ENCODE results near the gene KCNH3. TPM values are rescaled to one million over a fixed set of nuclear protein-coding genes. Genes with fewer than 3 reads are reported as not detected.

The KCNH3 gene
- total and polyA plus RNA-seq, 2 of the 13 experiments (the other 11 are each of a cell fraction or from before 2014, with no cell fraction given): 0.01 to 0.07 TPM

- in situ Hi-C loops (cut with HindIII; ENCODE audit: extremely low pct_ligation_motif_present, low pct_unique_long_range_greater_than_20kb): no loop called here
- H3K9ac ChIP-seq (ENCODE audit: insufficient read depth, low read depth, low read length): no peak overlapping the region
- TF ChIP-seq ZNF614 (CRISPR knock-in tag; IDR thresholded peaks at IDR 0.05; ENCODE audit: borderline replicate concordance) (no peak), NBN (conservative IDR thresholded peaks at IDR 0.05) (no peak), MTA1 (CRISPR knock-in tag; IDR thresholded peaks at IDR 0.05; ENCODE audit: borderline replicate concordance) (no peak), ZNF746 (CRISPR knock-in tag; IDR thresholded peaks at IDR 0.05) (no peak), CCDC6 (CRISPR knock-in tag; IDR thresholded peaks at IDR 0.05) (no peak), FOXP4 (CRISPR knock-in tag; IDR thresholded peaks at IDR 0.05) (no peak), JARID2 (CRISPR knock-in tag; IDR thresholded peaks at IDR 0.05; ENCODE audit: insufficient replicate concordance) (no peak), ZNF713 (CRISPR knock-in tag; IDR thresholded peaks at IDR 0.05) (no peak), ARNT (IDR thresholded peaks at IDR 0.05) (no peak), BHLHE40 (IDR thresholded peaks at IDR 0.05; ENCODE audit: low read length) (no peak), ETS1 (CRISPR knock-in tag; IDR thresholded peaks at IDR 0.05) (no peak), GMEB1 (CRISPR knock-in tag; IDR thresholded peaks at IDR 0.05; ENCODE audit: borderline replicate concordance) (no peak), ZNF274 (CRISPR knock-in tag; IDR thresholded peaks at IDR 0.05) (no peak), ZNF121 (CRISPR knock-in tag; IDR thresholded peaks at IDR 0.05) (no peak), ZNF710 (CRISPR knock-in tag; IDR thresholded peaks at IDR 0.05; ENCODE audit: borderline replicate concordance) (no peak), NKX3-1 (CRISPR knock-in tag; IDR thresholded peaks at IDR 0.05) (no peak), ARID3A (IDR thresholded peaks at IDR 0.05; ENCODE audit: low read depth, low read length) (no peak)
- DNase-seq (ENCODE audit: low spot score) (no peak), ATAC-seq (no peak), FAIRE-seq (no peak)
- no peak overlapping the region for H2AFZ ChIP-seq (ENCODE audit: low read length)
- no peaks in the 10 kb centered on the region; a peak in 1 of 5 replicates for H3K36me3 ChIP-seq (replicated peaks in 1 of 2; ENCODE audit: control insufficient read depth in 1 of 2, insufficient read depth in 2 of 2, low read length in 2 of 2)
- H3K4me3 ChIP-seq (replicated peaks in 1 of 3; ENCODE audit: insufficient read depth in 1 of 3, low read depth in 2 of 3, low read length in 3 of 3): no peak overlapping the region
- ChIA-PET CTCF (ENCODE audit: low intra/inter-chr PET ratio, low total read pairs) (no interaction called here), POLR2A (interaction anchor here (0.7 to 1.9 kb wide), 2 partner anchors 15 to 185 kb away, joined by 3 to 6 read pairs; partner anchors contain the start of gene SPATS2)
- no peak overlapping the region for H3K27ac ChIP-seq (ENCODE audit: extremely low read length, insufficient read depth, low read length)
- H4K20me1 ChIP-seq (ENCODE audit: insufficient read depth, low read length): no peaks in the 10 kb centered on the region
- 0 out of 5 replicates have a peak, but pooled peaks cover 0 to 1% of the 10 kb centered on the region in 2 experiments for H3K27me3 ChIP-seq (ENCODE audit: control insufficient read depth in 1 of 2, insufficient read depth in 2 of 2, low read length in 2 of 2)
- peaks cover 54% of the 10 kb centered on the region for H3K4me1 ChIP-seq (ENCODE audit: insufficient read depth, low read length)
- H3K9me3 ChIP-seq (ENCODE audit: low read length): no peaks in the 10 kb centered on the region
- intact Hi-C loops (cut with micrococcal nuclease; ENCODE audit: unreplicated experiment): no loop called here
- whole genome bisulfite sequencing (ENCODE audit: low lambda C conversion rate): 68% methylated on average over 9 of the region's 9 CpGs
- H3K4me2 ChIP-seq (ENCODE audit: low read depth, low read length): no peak overlapping the region
- H3K79me2 ChIP-seq (ENCODE audit: insufficient read depth, low read length): no peaks in the 10 kb centered on the region
- BruUV-seq (replicated peaks): no TSS peak
Measured at GRCh38 chr12:49552425-49552824, 13.6 kb downstream of the KCNH3 start.

All from HepG2 (cell line).